Stimulated activated CD8-positive, alpha-beta memory T cell treated with anti-CD3 and anti-CD28 coated beads, Interleukin-2, amount 100 ng/mL, for 1 hour (primary cell): ENCODE data around the gene GTF3C5.
"Not testable (repeated sequence)": the region's sequence is repeated elsewhere in the genome, so short reads cannot be mapped to it uniquely, and the experiment has no call there.

ENCODE experiments used
- DNase-seq, 2 donors: peaks; one replicate each; pipeline ENCODE4 v3.0.0-alpha.2; 2020; ENCODE audit warnings: low read depth in 2 of 2

Gene GTF3C5

DNA sequence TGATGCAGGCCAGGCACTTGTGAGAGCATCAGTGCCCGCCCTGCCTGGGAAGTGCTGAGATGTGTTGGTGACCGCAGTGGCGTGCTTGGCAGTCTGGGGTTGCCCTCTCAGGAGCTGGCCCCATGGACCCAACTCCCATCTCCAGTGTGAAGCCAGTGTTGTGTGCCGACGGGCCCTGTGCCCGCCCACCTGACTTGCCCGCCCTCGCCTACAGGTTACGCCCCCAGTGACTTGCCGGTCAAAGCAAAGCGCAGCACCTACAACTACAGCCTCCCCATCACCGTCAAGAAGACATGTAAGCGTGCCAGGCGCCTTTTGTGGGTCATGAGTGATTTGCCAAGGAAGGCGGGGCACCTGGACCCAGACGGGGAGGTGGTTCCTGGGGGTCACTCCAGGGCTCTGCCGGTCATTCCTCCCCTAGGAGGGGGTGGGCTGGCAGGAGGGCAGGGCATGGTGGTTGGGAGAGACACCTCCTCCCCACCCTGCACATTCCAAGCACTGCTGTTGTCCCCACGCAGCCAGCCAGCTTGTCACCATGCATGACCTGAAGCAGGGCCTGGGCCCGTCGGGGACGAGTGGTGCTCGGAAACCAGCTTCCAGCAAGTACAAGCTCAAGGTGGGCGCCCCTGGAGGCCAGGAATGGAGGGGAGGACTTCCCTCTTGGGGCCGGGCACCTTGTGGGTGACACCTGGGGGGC lies 23.5 kb downstream of the GTF3C5 start:
- DNase-seq, result no peak

- no peak for DNase-seq
Measured at GRCh38 chr9:133054966-133055365, 24.2 kb downstream of the GTF3C5 start.

GRCh38 chr9:133055788-133056420 lies 25.1 kb downstream of the GTF3C5 start:
- no peak for DNase-seq

DNA sequence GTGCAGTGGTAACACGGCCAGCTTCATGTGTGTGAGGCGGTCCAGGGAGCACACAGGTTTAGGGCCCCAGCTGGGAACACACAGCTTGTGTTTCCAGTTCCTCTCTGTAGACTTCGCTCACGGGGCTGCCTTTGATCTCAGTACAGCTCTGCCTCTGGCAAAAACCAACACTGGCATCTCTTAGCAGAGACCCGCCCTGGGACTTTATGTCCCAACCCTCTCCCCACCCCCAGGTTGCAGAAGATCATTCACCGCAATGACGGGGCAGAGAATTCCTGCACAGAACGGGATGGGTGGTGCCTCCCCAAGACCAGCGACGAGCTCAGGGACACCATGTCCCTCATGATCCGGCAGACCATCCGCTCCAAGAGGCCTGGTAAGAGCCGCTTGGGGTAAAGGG lies 25.7 kb downstream of the GTF3C5 start:
- DNase-seq, result no peak

- DNase-seq, result no peak
Measured at GRCh38 chr9:133057006-133057405, 26.2 kb downstream of the GTF3C5 start.

DNA sequence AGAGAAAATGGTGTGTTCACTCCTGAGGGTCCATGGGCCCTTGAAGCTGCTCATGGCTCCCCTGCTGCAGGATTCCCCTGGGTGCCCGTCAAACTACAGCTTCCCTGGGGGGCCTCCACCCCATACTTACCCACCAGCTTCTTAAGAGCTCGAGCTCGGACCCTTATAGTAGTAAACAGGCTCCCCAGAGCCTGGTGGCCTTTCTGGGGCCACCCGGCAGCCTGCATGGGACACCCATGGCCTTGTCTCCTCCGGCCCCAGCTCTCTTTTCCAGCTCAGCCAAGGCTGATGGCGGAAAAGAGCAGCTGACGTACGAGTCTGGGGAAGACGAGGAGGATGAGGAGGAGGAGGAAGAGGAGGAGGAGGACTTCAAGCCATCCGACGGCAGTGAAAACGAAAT lies 26.8 kb downstream of the GTF3C5 start:
- no peak for DNase-seq

- no peak for DNase-seq
Measured at GRCh38 chr9:133058071-133058470, 27.3 kb downstream of the GTF3C5 start.

DNA sequence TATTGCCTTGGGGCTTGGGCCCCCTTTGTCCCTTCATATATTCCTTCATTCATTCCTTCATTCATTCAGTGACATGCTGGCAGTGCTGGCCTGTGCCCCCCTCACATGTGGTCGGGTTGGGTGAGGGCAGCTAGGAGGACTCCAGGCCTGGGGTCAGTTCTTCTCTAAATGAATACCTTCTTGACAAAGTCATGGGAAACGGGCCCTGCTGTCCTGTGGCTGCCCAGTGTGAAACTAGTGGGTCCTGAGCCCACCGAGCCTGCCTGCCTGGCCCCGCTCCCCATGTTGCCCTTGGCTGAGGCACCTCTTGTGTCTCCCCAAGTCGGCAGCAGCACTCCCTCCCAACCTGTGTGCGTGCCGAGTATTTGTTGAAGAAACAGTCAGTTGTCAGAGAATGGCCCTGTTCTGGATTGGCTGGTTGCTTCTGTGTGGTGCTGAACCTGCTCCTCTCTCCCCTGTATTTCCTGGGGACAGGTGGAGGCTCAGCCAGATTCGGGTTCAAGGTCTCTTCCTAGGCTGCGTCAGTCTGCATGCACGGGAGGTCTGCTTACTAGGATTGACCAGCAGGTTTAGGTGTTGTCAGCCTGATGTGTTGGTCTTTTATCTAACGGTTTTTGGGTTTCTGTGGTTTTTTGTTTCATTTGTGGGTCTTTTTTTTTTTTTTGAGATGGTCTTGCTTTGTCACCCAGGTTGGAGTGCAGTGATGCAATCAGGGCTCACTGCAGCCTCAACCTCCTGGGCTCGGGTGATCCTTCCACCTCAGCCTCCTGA lies 27.9 kb downstream of the GTF3C5 start:
- DNase-seq, result no peak

DNA sequence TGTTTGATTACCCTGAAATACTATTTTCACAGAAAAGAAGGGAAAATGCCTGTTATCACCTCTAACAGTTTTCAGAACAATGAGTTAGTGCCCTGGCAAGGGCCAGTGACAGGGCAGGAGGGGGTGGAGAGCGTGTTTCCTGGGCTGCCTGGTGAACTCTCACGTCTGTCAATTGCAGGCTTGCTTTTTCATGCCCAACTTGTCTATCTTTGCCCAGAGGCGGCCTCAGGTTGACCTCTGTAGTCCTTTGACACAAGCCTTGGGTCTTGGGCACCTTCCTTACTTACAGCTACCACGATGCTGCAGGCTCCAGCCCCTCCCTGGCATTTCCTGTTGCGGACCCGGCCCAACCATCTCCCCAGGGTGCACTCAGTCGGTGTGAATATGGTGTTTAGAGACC lies 28.8 kb downstream of the GTF3C5 start:
- DNase-seq, result no peak

DNA sequence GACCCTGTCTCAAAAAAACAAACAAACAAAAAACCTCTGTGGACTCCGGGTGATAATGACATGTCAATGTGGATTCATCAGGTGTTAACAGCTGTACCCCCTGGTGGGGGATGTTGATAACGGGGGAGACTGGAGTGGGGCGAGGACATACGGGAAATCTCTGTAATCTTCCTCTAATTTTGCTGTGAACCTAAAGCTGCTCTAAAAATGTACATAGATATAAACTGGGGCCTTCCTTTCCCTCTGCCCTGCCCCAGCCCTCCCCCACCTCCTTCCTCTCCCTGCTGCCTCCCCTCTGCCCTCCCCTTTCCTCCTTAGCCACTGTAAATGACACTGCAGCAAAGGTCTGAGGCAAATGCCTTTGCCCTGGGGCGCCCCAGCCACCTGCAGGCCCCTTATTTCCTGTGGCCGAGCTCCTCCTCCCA lies 29.6 kb downstream of the GTF3C5 start:
- no peak for DNase-seq

GRCh38 chr9:133061019-133061763 lies 30.4 kb downstream of the GTF3C5 start:
- DNase-seq, result not testable (repeated sequence)

DNA sequence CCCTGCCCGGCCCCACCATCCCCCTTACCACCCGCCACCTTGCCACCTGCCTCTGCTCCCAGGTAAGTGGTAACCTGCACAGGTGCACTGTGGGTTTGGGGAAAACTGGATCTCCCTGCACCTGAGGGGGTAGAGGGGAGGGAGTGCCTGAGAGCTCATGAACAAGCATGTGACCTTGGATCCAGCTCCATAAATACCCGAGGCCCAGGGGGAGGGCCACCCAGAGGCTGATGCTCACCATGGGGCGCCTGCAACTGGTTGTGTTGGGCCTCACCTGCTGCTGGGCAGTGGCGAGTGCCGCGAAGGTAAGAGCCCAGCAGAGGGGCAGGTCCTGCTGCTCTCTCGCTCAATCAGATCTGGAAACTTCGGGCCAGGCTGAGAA lies 31.0 kb downstream of the GTF3C5 start, which contains the start of gene CEL:
CEL (plus strand) TSS at position 218 of the 382 bp plus-strand sequence; CDS start at position 240, 22 bp downstream.
- DNase-seq, result not testable (repeated sequence)

GRCh38 chr9:133062569-133062968 lies 31.8 kb downstream of the GTF3C5 start:
- DNase-seq, result not testable (repeated sequence)

DNA sequence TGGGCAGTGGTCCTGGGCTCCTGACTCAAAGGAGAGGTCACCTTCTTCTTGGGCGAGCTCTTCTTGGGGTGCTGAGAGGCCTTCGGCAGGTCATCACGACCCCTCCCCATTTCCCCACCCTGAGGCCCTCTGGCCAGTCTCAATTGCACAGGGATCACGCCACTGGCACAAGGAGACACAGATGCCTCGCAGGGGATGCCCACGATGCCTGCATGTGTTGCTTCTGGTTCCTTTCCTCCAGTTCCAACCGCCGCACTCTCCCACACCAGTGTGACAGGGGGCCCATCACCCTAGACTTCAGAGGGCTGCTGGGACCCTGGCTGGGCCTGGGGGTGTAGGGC lies 32.3 kb downstream of the GTF3C5 start:
- DNase-seq, result no peak

DNA sequence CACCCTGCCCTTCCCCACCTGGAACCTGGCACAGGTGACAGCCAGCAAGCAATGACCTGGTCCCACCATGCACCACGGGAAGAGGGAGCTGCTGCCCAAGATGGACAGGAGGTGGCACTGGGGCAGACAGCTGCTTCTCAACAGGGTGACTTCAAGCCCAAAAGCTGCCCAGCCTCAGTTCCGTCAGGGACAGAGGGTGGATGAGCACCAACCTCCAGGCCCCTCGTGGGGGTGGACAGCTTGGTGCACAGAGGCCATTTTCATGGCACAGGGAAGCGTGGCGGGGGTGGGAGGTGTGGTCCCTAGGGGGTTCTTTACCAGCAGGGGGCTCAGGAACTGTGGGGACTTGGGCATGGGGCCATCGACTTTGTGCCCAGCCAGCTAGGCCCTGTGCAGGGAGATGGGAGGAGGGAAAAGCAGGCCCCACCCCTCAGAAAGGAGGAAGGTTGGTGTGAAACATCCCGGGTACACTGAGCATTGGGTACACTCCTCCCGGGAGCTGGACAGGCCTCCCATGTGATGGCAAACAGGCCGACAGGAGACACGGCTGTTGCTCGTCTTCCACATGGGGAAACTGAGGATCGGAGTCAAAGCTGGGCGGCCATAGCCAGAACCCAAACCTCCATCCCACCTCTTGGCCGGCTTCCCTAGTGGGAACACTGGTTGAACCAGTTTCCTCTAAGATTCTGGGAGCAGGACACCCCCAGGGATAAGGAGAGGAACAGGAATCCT lies 32.9 kb downstream of the GTF3C5 start:
- DNase-seq, result no peak

DNA sequence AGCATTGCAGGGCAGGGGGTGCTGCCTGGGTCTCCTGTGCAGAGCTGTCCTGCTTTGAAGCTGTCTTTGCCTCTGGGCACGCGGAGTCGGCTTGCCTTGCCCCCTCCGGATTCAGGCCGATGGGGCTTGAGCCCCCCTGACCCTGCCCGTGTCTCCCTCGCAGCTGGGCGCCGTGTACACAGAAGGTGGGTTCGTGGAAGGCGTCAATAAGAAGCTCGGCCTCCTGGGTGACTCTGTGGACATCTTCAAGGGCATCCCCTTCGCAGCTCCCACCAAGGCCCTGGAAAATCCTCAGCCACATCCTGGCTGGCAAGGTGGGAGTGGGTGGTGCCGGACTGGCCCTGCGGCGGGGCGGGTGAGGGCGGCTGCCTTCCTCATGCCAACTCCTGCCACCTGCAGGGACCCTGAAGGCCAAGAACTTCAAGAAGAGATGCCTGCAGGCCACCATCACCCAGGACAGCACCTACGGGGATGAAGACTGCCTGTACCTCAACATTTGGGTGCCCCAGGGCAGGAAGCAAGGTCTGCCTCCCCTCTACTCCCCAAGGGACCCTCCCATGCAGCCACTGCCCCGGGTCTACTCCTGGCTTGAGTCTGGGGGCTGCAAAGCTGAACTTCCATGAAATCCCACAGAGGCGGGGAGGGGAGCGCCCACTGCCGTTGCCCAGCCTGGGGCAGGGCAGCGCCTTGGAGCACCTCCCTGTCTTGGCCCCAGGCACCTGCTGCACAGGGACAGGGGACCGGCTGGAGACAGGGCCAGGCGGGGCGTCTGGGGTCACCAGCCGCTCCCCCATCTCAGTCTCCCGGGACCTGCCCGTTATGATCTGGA lies 33.7 kb downstream of the GTF3C5 start:
- no peak for DNase-seq

- DNase-seq, result no peak
Measured at GRCh38 chr9:133065070-133065388, 34.2 kb downstream of the GTF3C5 start.

DNA sequence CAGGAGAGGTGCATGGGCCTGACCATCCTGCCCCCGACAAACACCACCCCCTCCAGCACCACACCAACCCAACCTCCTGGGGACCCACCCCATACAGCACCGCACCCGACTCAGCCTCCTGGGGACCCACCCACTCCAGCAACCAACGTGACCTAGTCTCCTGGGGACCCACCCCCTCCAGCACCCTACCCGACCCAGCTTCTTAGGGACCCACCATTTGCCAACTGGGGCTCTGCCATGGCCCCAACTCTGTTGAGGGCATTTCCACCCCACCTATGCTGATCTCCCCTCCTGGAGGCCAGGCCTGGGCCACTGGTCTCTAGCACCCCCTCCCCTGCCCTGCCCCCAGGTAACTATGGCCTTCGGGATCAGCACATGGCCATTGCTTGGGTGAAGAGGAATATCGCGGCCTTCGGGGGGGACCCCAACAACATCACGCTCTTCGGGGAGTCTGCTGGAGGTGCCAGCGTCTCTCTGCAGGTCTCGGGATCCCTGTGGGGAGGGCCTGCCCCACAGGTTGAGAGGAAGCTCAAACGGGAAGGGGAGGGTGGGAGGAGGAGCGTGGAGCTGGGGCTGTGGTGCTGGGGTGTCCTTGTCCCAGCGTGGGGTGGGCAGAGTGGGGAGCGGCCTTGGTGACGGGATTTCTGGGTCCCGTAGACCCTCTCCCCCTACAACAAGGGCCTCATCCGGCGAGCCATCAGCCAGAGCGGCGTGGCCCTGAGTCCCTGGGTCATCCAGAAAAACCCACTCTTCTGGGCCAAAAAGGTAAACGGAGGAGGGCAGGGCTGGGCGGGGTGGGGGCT lies 35.6 kb downstream of the GTF3C5 start:
- no peak for DNase-seq

GRCh38 chr9:133067006-133067405 lies 36.2 kb downstream of the GTF3C5 start:
- DNase-seq, result no peak

- DNase-seq, result no peak
Measured at GRCh38 chr9:133067813-133068212, 37.0 kb downstream of the GTF3C5 start.
